ENCODE measurements around the gene TBC1D13.

Gene TBC1D13

DNA sequence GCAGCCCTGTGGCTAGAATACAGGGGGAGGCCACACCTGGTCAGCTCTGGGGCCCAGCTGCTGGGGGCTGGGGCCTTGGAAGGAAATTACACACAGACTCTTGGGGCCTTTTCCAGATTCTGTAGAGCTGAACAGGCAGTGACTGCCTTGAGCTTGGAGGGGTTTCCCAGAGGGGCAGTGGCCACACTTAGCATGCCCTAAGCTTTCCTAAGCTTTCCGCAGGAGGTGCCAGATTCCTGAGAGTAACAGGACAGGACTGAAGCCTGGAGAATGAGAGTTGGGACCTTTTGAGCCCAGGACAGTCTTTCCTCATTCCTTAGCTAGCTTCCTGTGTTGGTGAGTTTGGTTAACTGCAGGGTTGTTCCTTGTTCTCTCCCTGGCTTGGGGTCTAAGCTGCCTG is 1.4 kb downstream of the TBC1D13 start:
- TF ChIP-seq POLR2AphosphoS5 (IDR thresholded peaks at IDR 0.05; ENCODE audit: low read depth, low read length) (no peak), TAF1 (IDR thresholded peaks at IDR 0.05; ENCODE audit: borderline replicate concordance, insufficient read depth, low read length) (no peak), REST (IDR thresholded peaks at IDR 0.05; ENCODE audit: insufficient read depth in 1 of 2, low read depth in 2 of 2, low read length in 2 of 2) (no peak), SIN3A (IDR thresholded peaks at IDR 0.05; ENCODE audit: borderline replicate concordance, insufficient read depth, low read length) (no peak), FOXP2 (optimal IDR thresholded peaks at IDR 0.05; ENCODE audit: borderline replicate concordance, extremely low read depth, extremely low read length, insufficient read depth) (no peak)

DNA sequence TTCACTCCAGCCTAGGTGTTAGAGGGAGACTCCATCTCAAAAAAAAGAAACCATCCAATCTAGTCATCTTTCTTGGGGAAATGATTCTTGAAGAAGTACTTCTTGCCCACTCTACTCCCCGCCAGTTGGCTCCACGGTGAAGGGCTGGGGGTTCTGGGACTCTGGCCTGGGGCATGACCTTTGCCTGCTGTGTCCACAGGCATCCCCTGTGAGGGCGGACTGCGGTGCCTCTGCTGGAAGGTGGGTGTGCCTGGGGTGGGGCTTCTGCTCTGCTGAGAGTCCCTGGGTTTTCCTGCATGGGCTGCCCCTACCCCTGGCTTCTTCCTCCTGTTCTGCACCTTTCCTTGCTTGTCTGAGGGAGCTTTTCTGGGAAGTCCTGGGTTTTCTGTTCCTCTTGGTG is 3.5 kb downstream of the TBC1D13 start:
- no peak for TF ChIP-seq TAF1 (IDR thresholded peaks at IDR 0.05; ENCODE audit: borderline replicate concordance, insufficient read depth, low read length)
- no peak for TF ChIP-seq POLR2AphosphoS5 (IDR thresholded peaks at IDR 0.05; ENCODE audit: low read depth, low read length)
- TF ChIP-seq REST (IDR thresholded peaks at IDR 0.05; ENCODE audit: insufficient read depth in 1 of 2, low read depth in 2 of 2, low read length in 2 of 2): no peak

GRCh38 chr9:128792134-128792533 is 5.1 kb downstream of the TBC1D13 start:
- TF ChIP-seq REST (IDR thresholded peaks at IDR 0.05; ENCODE audit: insufficient read depth in 1 of 2, low read depth in 2 of 2, low read length in 2 of 2) (no peak), FOXP2 (optimal IDR thresholded peaks at IDR 0.05; ENCODE audit: borderline replicate concordance, extremely low read depth, extremely low read length, insufficient read depth) (no peak), TAF1 (IDR thresholded peaks at IDR 0.05; ENCODE audit: borderline replicate concordance, insufficient read depth, low read length) (no peak), SIN3A (IDR thresholded peaks at IDR 0.05; ENCODE audit: borderline replicate concordance, insufficient read depth, low read length) (no peak), POLR2AphosphoS5 (IDR thresholded peaks at IDR 0.05; ENCODE audit: low read depth, low read length) (no peak)

- TF ChIP-seq FOXP2 (optimal IDR thresholded peaks at IDR 0.05; ENCODE audit: borderline replicate concordance, extremely low read depth, extremely low read length, insufficient read depth) (no peak), POLR2AphosphoS5 (IDR thresholded peaks at IDR 0.05; ENCODE audit: low read depth, low read length) (no peak), REST (IDR thresholded peaks at IDR 0.05; ENCODE audit: insufficient read depth in 1 of 2, low read depth in 2 of 2, low read length in 2 of 2) (no peak), SIN3A (IDR thresholded peaks at IDR 0.05; ENCODE audit: borderline replicate concordance, insufficient read depth, low read length) (no peak), TAF1 (IDR thresholded peaks at IDR 0.05; ENCODE audit: borderline replicate concordance, insufficient read depth, low read length) (no peak)
These were observed 6.1 kb downstream of the TBC1D13 start for GRCh38 chr9:128792978-128793686.

DNA sequence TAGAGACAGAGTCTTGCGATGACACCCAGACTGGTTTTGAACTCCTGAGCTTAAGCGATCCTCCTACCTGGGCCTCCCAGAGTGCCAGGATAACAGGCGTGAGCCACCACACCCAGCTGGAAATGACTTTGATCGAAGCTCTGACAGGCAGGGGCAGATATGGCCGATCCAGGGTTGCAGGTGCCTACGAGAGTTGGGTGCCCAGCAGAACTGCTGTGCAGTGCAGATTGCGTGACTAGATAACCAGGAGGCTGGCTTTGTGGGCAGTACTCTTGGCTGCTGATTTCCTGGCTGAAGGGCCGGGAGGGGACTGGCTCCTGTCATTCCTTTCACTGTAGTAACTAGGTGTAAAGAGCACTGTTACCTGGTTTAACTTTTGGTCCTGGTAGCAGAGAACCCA is 11.8 kb downstream of the TBC1D13 start:
- no peak for TF ChIP-seq POLR2AphosphoS5 (IDR thresholded peaks at IDR 0.05; ENCODE audit: low read depth, low read length)

All from PFSK-1 (cell line).